ENCODE results near the gene CAPZA2.
"Not testable (repeated sequence)": the region's sequence is repeated elsewhere in the genome, so short reads cannot be mapped to it uniquely, and the experiment has no call there.

CAPZA2 gene

DNA sequence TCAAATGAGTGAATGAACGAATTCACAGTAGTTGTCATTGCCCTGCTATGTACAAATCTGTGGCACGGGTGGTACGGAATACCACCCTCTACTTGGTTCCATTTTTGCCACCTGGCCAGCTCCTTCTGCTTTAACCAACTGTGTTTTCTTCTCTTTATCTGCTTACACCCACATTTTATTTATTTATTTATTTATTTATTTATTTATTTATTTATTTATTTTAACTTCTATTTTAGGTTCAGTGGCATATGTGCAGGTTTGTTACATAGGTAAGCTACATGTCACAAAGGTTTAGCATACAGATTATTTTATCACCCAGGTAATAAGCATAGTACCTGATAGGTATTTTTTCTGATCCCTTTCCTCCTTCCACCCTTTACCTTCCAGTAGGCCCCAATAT, 42.2 kb upstream of the CAPZA2 start (continued):
- TF ChIP-seq ZNF837 (tag by site-specific recombination; IDR thresholded peaks at IDR 0.05): no peak
- no peak for TF ChIP-seq OVOL3 (tag by site-specific recombination; IDR thresholded peaks at IDR 0.05)
- no peak for TF ChIP-seq HOXA7 (CRISPR knock-in tag; IDR thresholded peaks at IDR 0.05; ENCODE audit: borderline replicate concordance)
- TF ChIP-seq, protein P1, sequence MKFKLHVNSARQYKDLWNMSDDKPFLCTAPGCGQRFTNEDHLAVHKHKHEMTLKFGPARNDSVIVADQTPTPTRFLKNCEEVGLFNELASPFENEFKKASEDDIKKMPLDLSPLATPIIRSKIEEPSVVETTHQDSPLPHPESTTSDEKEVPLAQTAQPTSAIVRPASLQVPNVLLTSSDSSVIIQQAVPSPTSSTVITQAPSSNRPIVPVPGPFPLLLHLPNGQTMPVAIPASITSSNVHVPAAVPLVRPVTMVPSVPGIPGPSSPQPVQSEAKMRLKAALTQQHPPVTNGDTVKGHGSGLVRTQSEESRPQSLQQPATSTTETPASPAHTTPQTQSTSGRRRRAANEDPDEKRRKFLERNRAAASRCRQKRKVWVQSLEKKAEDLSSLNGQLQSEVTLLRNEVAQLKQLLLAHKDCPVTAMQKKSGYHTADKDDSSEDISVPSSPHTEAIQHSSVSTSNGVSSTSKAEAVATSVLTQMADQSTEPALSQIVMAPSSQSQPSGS (tag by site-specific recombination; IDR thresholded peaks at IDR 0.05; ENCODE audit: low read depth): no peak
- no peak for TF ChIP-seq ZNF132 (tag by site-specific recombination; IDR thresholded peaks at IDR 0.05; ENCODE audit: borderline replicate concordance)
- TF ChIP-seq ZNF561 (tag by site-specific recombination; IDR thresholded peaks at IDR 0.05; ENCODE audit: borderline replicate concordance): no peak
- TF ChIP-seq, protein P2, sequence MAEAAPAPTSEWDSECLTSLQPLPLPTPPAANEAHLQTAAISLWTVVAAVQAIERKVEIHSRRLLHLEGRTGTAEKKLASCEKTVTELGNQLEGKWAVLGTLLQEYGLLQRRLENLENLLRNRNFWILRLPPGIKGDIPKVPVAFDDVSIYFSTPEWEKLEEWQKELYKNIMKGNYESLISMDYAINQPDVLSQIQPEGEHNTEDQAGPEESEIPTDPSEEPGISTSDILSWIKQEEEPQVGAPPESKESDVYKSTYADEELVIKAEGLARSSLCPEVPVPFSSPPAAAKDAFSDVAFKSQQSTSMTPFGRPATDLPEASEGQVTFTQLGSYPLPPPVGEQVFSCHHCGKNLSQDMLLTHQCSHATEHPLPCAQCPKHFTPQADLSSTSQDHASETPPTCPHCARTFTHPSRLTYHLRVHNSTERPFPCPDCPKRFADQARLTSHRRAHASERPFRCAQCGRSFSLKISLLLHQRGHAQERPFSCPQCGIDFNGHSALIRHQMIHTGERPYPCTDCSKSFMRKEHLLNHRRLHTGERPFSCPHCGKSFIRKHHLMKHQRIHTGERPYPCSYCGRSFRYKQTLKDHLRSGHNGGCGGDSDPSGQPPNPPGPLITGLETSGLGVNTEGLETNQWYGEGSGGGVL (tag by site-specific recombination; IDR thresholded peaks at IDR 0.05): no peak
- TF ChIP-seq ZBTB8A (tag by site-specific recombination; IDR thresholded peaks at IDR 0.05): 0 out of 2 replicates have a peak, but pooled peaks have one; percentile 18
- TF ChIP-seq KLF8 (tag by site-specific recombination; IDR thresholded peaks at IDR 0.05): no peak
- 0 out of 2 replicates have a peak, but pooled peaks have one; percentile 36 for TF ChIP-seq ZNF433 (tag by site-specific recombination; IDR thresholded peaks at IDR 0.05; ENCODE audit: low read depth)
- peak; percentile 79; the same call in 1 of the 2 replicates for TF ChIP-seq ZNF394 (tag by site-specific recombination; IDR thresholded peaks at IDR 0.05; ENCODE audit: borderline replicate concordance)

DNA sequence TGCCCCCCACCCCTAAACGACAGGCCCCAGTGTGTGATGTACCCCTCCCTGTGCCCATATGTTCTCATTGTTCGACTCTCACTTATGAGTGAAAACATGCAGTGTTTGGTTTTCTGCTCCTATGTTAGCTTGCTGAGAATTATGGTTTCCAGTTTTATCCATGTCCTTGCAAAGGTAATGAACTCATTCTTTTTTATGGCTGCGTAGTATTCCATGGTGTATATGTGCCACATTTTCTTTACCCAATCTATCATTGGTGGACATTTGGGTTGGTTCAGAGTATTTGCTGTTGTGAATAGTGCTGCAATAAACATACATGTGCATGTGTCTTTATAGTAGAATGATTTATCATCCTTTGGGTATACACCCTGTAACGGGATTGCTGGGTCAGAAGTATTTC, 40.7 kb upstream of the CAPZA2 start:
- H3K36me3 ChIP-seq (ENCODE audit: control insufficient read depth in 2 of 2, insufficient read depth in 1 of 2, low read length in 2 of 2); POLR2A ChIA-PET: not testable (repeated sequence)
- TF ChIP-seq, protein P3, sequence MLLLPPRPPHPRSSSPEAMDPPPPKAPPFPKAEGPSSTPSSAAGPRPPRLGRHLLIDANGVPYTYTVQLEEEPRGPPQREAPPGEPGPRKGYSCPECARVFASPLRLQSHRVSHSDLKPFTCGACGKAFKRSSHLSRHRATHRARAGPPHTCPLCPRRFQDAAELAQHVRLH (tag by site-specific recombination; IDR thresholded peaks at IDR 0.05): peak; percentile 28; the same call in 1 of the 2 replicates
- peak; percentile 80 for TF ChIP-seq ZNF146 (tag by site-specific recombination; IDR thresholded peaks at IDR 0.05)

DNA sequence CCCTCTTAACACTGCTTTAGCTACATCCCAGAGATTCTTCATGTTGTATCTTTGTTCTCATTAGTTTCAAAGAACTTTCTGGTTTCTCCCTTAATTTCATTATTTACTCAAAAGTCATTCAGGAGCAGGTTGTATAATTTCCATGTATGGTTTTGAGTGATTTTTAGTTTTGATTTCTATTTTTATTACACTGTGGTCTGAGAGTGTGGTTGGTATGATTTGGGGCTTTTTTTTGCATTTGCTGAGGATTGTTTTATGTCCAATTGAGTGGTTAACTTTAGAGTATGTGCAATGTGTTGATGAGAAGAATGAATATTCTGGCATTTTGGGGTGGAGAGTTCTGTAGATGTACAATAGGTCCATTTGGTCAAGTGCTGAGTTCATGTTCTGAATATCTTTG, 37.9 kb upstream of the CAPZA2 start:
- Histone ChIP-seq H3K36me3 (ENCODE audit: control insufficient read depth in 2 of 2, insufficient read depth in 1 of 2, low read length in 2 of 2) (no peaks in the 10 kb centered on the region), H3K27ac (ENCODE audit: extremely low read depth, low read depth, low read length) (no peak overlapping the region), H3K9me3 (ENCODE audit: control insufficient read depth, insufficient read depth, low read depth, low read length) (no peaks in the 10 kb centered on the region), H3K4me1 (ENCODE audit: control insufficient read depth, insufficient read depth, low read length) (no peaks in the 10 kb centered on the region), H3K4me3 (ENCODE audit: low read depth, low read length) (no peak overlapping the region)
- ChIA-PET POLR2A (no interaction called here), CTCF (no interaction called here)
- no peak for TF ChIP-seq ZNF292 (tag by site-specific recombination; IDR thresholded peaks at IDR 0.05; ENCODE audit: borderline replicate concordance, low read depth)
- TF ChIP-seq ZNF174 (tag by site-specific recombination; IDR thresholded peaks at IDR 0.05): no peak
- no peak for TF ChIP-seq ZNF23 (tag by site-specific recombination; IDR thresholded peaks at IDR 0.05; ENCODE audit: borderline replicate concordance)
- no peak for TF ChIP-seq ZFP37 (tag by site-specific recombination; IDR thresholded peaks at IDR 0.05)
- no peak for TF ChIP-seq ZNF211 (tag by site-specific recombination; IDR thresholded peaks at IDR 0.05; ENCODE audit: low read depth)
- no peak for TF ChIP-seq ZNF324 (tag by site-specific recombination; IDR thresholded peaks at IDR 0.05)
- TF ChIP-seq ZNF514 (tag by site-specific recombination; IDR thresholded peaks at IDR 0.05): no peak
- TF ChIP-seq GFI1B (tag by site-specific recombination; IDR thresholded peaks at IDR 0.05): no peak
- no peak for TF ChIP-seq ZNF501 (tag by site-specific recombination; IDR thresholded peaks at IDR 0.05)
- no peak for TF ChIP-seq ZNF843 (tag by site-specific recombination; IDR thresholded peaks at IDR 0.05)
- TF ChIP-seq OSR2 (tag by site-specific recombination; IDR thresholded peaks at IDR 0.05): no peak
- TF ChIP-seq, protein P4, sequence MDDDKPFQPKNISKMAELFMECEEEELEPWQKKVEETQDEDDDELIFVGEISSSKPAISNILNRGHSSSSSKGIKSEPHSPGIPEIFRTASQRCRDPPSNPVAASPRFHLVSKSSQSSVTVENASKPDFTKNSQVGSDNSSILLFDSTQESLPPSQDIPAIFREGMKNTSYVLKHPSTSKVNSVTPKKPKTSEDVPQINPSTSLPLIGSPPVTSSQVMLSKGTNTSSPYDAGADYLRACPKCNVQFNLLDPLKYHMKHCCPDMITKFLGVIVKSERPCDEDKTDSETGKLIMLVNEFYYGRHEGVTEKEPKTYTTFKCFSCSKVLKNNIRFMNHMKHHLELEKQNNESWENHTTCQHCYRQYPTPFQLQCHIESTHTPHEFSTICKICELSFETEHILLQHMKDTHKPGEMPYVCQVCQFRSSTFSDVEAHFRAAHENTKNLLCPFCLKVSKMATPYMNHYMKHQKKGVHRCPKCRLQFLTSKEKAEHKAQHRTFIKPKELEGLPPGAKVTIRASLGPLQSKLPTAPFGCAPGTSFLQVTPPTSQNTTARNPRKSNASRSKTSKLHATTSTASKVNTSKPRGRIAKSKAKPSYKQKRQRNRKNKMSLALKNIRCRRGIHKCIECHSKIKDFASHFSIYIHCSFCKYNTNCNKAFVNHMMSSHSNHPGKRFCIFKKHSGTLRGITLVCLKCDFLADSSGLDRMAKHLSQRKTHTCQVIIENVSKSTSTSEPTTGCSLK (tag by site-specific recombination; IDR thresholded peaks at IDR 0.05): no peak
- TF ChIP-seq ZNF391 (tag by site-specific recombination; IDR thresholded peaks at IDR 0.05; ENCODE audit: borderline replicate concordance, low read depth): no peak
- TF ChIP-seq ZFP41 (tag by site-specific recombination; IDR thresholded peaks at IDR 0.05; ENCODE audit: borderline replicate concordance): no peak
- TF ChIP-seq ZNF658 (tag by site-specific recombination; IDR thresholded peaks at IDR 0.05): no peak
- no peak for TF ChIP-seq TRIM28 (IDR thresholded peaks at IDR 0.05; ENCODE audit: borderline replicate concordance, low read length)
- TF ChIP-seq SCRT2 (tag by site-specific recombination; IDR thresholded peaks at IDR 0.05): no peak
- no peak for TF ChIP-seq ZNF785 (tag by site-specific recombination; IDR thresholded peaks at IDR 0.05)

More for the DNA sequence above, 40.7 kb upstream of the CAPZA2 start:
- H3K4me1 ChIP-seq (ENCODE audit: control insufficient read depth, insufficient read depth, low read length); H3K4me3 ChIP-seq (ENCODE audit: low read depth, low read length); CTCF ChIA-PET; H3K27ac ChIP-seq (ENCODE audit: extremely low read depth, low read depth, low read length); H3K9me3 ChIP-seq (ENCODE audit: control insufficient read depth, insufficient read depth, low read depth, low read length): not testable (repeated sequence)

Measured in HEK293 (cell line).